ENCODE results near the gene CCDC40.
"Not testable (repeated sequence)": the region's sequence is repeated elsewhere in the genome, so short reads cannot be mapped to it uniquely, and the experiment has no call there.

Gene CCDC40

DNA sequence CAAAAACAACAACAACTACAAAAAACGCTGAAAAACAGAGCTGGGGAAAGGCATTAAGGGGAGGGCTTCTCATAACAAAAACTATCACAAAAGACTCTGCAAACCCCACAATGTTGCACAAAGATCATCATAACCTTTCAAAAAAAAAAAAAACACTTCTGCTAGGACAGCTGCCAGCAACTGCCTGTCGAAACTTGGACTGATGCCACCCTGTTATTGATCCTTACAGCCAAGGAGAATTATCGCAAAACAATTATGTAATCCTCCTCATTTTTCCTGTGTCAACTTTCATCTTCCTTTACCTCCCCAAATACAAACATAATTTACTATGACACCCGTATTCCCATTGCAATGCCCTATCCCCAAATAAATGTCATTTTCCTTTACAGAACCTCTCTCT lies 9.3 kb downstream of the CCDC40 start:
- no peak for DNase-seq

DNA sequence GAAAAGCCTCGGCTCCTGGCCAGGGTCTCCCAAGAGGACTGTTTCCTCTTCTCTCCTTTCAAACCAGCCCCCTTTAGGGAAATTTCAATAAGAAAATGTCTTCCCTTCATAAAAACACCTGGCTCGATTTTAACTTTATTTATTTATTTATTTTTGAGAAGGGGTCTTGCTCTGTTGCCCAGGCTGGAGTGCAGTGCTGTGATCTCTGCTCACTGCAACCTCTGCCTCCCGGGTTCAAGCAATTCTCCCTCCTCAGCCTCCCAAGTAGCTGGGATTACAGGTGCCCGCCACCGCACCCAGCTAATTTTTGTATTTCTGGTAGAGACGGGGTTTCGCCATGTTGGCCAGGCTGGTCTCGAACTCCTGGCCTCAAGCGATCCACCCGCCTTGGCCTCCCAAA lies 10.3 kb downstream of the CCDC40 start:
- not testable (repeated sequence) for DNase-seq

DNA sequence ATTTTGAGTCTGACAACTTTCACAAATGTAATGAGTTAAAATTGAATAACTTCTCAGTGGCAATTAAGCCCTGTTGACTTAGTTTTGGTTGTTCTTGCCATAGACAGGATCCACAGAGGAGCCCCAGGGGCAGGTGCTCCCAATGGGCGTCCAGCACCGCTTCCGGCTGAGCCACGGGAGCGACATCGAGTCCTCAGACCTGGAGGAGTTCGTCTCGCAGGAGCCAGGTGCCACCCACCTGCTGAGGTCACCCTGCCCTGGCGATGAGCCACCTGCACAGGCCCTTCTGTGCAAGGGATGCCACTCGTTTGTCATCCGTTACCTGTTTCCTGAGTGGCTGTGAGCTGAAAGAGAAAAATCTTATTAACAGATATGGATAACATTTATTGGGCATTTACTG lies 10.7 kb downstream of the CCDC40 start:
- DNase-seq, result no peak

- DNase-seq, result no peak
Measured at GRCh38 chr17:80049986-80050385, 13.5 kb downstream of the CCDC40 start.

- no peak for DNase-seq
Measured at GRCh38 chr17:80050706-80051105, 14.3 kb downstream of the CCDC40 start.

GRCh38 chr17:80051681-80052080 lies 15.2 kb downstream of the CCDC40 start:
- DNase-seq, result no peak

DNA sequence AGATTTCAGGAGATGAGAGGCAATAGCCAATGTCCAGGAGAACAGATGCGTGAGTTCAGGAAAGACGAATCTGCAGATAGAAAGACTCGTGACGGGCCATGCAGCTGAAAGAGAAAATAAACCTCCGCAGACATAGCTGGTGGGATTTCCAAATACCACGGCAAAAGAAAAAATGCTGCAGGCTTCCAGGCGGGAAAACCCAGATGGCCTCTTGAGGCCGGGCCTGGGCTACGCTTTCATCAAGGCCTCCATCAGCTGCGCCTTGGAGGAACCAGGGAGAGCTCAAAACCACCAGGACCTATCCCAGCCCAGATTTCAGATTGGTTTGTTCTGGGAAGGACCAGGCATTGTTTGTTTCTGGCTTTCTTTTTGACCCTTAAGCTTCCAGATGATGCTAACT lies 16.7 kb downstream of the CCDC40 start:
- no peak for DNase-seq

DNA sequence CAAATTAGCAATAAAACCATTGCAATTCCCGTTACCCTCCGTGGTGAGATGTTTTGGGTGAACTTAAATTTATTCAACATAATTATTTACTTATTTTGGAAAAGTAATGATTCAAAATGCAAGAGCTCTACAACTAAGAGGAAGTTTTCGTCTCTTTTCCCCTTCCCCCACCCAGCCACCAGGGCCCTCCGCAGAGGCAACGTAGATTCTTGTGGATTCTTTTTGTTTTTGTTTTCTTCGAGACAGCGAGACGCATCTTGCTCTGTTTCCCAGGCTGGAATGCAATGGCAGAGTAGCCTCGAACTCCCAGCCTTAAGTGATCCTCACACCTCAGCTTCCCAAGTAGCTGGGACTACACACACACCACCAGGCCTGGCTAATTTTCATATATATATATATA lies 19.2 kb downstream of the CCDC40 start:
- DNase-seq, result no peak

DNA sequence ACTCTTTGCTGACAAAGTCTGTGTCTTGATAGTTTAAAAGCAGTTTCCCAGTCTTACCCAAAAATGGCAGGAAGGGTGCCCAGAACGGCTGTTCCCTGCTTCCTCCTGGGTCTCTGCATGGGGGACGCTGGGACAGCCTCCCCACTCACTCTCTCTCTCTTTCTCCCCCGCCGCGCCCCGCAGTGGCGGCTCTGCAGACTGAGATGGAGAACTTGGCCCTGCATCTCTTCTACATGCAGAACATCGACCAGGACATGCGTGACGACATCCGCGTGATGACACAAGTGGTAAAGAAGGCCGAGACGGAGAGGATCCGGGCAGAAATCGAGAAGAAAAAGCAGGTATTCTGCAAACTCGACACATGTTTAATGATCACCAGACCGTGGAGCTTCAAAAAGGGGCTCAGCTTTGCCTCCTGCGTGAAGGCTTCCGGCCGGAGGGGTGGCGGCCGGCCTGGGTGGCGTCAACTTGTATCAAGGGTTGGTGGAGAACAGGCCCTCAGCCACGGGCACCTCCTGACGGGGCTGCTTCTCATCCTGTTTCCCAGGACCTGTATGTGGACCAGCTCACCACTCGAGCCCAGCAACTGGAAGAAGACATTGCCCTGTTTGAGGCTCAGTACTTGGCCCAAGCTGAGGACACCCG lies 22.0 kb downstream of the CCDC40 start:
- DNase-seq, result no peak

- no peak for DNase-seq
Measured at GRCh38 chr17:80060644-80061043, 24.2 kb downstream of the CCDC40 start.

DNA sequence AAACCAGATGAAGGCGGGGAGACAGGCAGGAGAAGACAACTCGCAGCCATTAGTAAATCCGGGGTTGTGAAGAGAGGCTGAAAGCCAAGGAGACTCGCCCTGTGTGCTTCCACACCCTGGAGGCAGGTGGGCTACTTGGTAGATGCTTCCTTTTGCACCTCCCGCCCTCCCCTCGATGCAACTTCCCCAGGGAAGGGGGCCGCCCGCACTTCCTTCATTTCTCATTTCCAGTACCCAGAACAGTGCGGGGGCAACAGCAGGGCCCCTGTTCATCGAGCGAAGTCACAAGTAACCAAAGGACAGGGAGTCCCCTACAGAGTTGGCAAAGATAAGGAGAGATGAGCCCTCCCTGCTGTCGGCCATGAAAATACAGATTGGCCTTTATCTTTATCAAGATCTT lies 25.0 kb downstream of the CCDC40 start:
- DNase-seq, result no peak

DNA sequence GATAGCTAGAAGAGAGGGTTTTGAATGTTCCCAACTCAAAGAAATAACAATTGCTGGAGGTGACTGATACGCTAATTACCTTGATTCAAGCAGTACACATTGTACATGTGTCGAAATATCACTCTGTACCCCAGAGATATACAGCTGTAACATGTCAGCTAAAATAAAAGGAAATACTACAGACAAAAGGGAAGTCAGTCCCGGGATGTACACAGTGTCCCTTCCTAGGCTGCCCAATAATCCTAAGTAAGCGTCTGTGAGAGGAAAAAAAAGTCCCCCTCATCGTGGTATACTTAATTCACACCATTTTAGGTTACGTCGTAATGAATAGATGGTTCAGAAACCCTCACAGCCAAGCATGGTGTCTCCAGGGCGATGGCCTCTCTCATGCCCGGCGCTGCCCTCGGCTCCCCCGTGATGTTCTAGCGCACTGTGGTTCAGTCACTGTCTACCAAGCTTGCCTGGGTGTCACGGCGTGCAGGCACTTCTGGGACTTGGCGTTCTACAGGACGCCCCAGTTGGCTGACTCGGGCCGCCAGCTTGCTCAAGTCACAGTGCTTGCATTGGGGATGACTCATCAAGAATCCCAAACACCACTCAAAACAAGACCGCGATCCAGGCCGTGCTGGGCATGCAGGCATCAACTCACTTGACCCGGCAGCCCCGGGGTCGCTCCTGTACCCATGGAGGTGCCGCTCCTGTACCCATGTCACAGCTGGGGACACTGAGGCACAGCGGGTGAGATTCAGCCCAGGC lies 27.6 kb downstream of the CCDC40 start:
- DNase-seq, result peak in 5 of 14 donors; percentile 2 to 57 (median 46)

DNA sequence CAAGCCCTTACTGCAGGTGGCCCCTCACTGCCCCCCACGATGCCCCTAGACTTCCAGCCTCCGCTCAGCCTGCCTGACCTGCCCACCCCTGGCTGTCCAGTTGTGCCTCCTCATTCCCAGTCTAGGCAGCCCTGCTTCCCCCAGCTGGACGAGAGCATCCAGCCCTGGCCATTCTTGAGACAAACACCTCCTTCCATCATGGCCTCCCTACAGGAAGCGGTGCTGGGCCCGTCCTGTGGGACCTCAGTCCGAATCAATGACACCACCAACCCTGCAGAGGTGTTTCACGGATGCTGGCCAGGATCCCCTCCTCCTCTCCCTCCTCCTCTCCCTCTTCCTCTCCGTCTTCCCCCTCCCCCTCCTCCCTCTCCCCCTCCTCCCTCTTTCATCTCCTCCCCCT lies 28.3 kb downstream of the CCDC40 start:
- DNase-seq, result no peak

- no peak for DNase-seq
Measured at GRCh38 chr17:80065478-80066170, 29.2 kb downstream of the CCDC40 start.

GRCh38 chr17:80067393-80067986 lies 31.0 kb downstream of the CCDC40 start:
- DNase-seq, result no peak

DNA sequence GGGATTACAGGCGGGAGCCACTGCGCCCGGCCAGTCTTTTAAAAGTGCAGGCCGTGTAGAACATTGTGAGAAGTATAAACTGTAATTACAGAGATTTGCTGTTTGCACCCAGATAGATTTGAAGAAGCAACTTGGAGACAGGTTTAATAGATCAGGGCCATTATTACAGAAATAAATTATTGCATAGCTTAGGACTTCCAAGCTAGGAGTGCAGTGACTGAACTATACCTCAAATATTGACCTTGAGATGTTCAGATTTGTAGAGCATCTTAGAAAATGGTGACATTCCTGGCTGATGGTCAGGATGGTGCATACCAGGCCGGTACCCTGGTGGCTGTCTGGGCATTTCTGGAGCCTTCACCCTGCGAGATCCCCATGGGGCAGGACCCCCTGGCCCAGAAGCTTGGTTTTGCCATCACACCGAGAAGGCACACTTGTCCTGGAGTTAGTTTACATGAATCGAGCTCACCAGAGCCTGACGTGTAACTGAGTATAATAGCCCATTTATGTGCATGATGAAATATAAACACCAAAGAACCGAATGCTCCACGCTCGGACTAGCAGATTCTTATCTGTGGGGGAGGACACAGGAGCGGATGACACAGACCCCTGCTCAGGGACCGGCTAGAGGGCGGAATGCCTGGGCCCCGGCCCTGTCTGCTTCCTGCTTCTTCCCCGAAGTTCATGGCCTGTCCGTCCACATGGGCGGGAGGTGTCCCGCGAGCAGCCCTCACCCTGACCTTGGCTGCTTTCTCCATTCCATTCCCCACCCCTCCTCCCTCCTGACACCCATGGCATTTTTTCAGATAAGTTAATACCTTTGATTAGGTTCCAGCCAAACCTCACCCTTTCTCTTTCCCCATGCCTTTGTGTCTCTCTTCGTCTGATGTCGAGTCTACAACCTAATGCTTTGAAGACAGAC lies 32.1 kb downstream of the CCDC40 start:
- DNase-seq, result no peak

GRCh38 chr17:80070375-80071115 lies 34.1 kb downstream of the CCDC40 start:
- no peak for DNase-seq

DNA sequence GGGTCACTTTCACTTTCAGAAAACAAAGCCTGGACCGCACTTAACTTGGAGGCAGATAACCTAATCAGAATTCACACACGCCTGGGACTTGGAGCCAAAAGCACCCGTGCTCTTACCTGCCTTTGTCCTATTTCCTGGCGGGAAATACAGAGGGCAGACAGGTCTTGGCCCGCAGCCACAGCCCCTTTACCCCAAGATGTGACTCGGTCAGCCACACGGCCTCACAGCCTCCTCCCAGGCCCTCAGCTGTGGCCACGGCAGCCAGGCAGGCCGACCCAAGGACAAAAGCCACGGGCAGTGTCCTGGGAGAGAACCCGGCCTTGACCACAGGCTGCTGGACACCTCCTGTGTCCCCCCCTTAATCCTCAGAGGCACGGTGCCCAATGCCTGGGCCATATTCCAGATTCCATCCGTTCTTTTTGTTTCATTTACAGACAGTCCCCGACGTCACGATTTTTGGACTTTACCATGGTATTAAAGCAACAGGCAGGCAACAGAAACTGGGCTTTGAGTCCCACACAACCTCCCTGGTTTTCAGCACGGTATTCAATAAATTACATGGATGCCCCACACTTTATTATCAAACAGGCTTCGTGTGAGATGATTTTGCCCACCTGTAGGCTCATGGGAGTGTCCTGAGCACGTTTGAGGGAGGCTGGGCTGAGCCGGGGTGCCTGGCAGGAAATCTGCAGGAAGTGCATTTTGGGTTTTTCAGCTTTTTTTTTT lies 34.8 kb downstream of the CCDC40 start:
- peak in 11 of 14 donors; percentile 12 to 66 (median 48) for DNase-seq

- no peak for DNase-seq
Measured at GRCh38 chr17:80072410-80072809, 36.0 kb downstream of the CCDC40 start.

GRCh38 chr17:80080081-80080480 lies 43.6 kb downstream of the CCDC40 start:
- DNase-seq, result no peak

DNA sequence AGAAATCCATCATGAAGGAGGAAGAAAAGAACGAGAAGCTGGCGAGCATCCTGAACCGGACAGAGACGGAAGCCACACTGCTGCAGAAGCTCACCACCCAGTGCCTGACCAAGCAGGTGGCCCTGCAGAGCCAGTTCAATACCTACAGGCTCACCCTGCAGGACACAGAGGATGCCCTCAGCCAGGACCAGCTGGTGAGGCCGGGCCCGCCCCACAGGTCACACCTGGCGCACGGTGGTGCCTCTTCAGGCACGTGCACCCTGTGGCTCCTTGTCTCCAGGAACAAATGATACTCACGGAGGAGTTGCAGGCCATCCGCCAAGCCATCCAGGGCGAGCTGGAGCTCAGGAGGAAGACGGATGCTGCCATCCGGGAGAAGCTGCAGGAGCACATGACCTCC lies 45.2 kb downstream of the CCDC40 start:
- no peak for DNase-seq

All from C1 segment of cervical spinal cord (tissue), 14 donors.